GM18526 (cell line): ENCODE results near the gene ALOX12B.

Source experiments
- POLR2A ChIP-seq: IDR thresholded peaks from 3 replicates; pipeline ENCODE4 v1.6.1; 2011; ENCODE audit not compliant: insufficient read length; ENCODE audit errors: extremely low read depth

The ALOX12B gene

GRCh38 chr17:8087075-8087951, at the start of gene ALOX12B:
Gene ALOX12B, minus strand, starts transcription at chr17:8087716. Its CDS starts 274 bp downstream, at chr17:8087442.
- no peak for TF ChIP-seq POLR2A

GRCh38 chr17:8133941-8134340, 46.4 kb upstream of the ALOX12B start:
- no peak for TF ChIP-seq POLR2A

- no peak for TF ChIP-seq POLR2A
These were observed 45.9 kb upstream of the ALOX12B start for GRCh38 chr17:8133399-8133798.

- no peak for TF ChIP-seq POLR2A
These were observed 44.4 kb upstream of the ALOX12B start for GRCh38 chr17:8131844-8132441.

- TF ChIP-seq POLR2A, result no peak
These were observed 40.7 kb upstream of the ALOX12B start for GRCh38 chr17:8128125-8128784.

GRCh38 chr17:8126491-8127066, 39.1 kb upstream of the ALOX12B start:
- TF ChIP-seq POLR2A, result no peak

- no peak for TF ChIP-seq POLR2A
These were observed 38.5 kb upstream of the ALOX12B start for GRCh38 chr17:8125947-8126490.

GRCh38 chr17:8125154-8125946, 37.8 kb upstream of the ALOX12B start:
- no peak for TF ChIP-seq POLR2A

- TF ChIP-seq POLR2A, result no peak
These were observed 37.0 kb upstream of the ALOX12B start for GRCh38 chr17:8124350-8125153.

GRCh38 chr17:8123695-8124349, 36.3 kb upstream of the ALOX12B start, which contains the start of gene HES7:
Gene HES7, minus strand, starts transcription at chr17:8124106. Its CDS starts 22 bp downstream, at chr17:8124084.
- TF ChIP-seq POLR2A, result no peak

GRCh38 chr17:8122924-8123694, 35.6 kb upstream of the ALOX12B start:
- no peak for TF ChIP-seq POLR2A

- TF ChIP-seq POLR2A, result no peak
These were observed 35.0 kb upstream of the ALOX12B start for GRCh38 chr17:8122422-8122923.
